Measurements from ENCODE around the gene NELFA.

The NELFA gene

DNA sequence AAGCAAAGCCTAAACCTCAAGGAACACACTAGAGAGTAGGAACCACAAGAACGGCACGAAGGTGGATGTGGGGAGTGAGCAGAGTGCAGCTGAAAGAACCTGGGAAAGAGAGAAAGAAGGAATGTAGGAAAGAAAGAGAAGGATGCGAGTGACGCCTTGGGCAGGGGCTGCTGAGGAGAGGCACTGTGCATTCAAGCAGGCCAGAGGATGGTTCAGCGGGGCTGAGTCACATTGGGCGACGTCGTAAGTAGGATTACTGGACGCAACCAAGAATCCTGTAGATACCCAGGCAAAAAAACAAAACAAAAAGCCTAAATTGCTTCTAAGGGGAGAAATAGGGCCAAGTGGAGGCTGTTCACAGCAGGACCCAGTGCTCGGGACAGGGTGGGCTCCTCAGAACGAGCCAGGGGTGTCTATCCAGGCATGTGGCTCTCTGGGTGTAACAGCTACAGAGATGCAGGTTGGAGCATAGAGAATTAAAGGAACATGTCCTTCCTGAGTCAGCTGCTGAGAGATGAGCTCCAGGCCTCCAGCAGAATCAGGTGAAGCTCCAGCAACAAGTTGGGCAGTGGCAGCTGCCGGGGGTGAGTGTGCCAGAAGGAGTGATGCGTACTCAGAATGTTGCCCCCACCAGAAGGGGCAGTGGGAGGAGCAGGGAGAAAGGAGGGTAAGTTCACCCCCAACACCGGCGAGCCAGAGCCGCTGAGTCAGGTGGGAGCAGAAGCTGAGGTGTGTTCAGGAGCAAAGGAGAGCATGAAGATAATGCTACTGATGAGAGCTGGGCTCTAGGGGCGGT lies 38.6 kb downstream of the NELFA start:
- no peak for DNase-seq (ENCODE audit: insufficient read length, low spot score)
- no peak for FAIRE-seq

DNA sequence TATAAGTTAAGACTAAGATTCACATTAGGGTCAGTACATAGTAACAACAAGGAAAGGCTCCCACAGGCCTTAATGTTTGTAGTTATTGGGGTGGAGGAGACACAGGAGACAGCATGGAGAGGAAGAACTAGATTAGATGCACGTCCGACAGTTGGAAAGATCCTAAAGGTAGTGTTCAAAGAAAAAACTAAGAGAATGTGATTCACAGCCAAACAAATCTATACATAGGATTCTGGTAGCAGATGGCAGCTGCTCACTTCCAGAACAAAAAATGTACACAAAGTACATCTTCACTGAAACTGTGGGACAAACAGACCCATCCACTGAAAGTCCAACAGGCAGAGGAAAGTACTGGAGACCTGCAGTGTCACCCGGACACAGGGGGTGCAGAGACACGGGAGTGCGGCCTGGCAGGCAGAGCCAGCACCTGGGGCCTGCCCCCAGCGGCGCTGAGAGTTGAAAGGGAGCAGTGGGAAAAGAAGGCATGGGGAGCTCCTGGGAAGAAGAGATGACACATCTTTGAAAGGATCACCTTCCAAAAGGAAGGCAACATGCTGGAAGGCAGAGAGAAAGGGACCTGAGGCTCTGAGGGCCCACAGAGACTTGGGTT lies 40.0 kb downstream of the NELFA start:
- DNase-seq (ENCODE audit: insufficient read length, low spot score) (no peak), FAIRE-seq (no peak)

DNA sequence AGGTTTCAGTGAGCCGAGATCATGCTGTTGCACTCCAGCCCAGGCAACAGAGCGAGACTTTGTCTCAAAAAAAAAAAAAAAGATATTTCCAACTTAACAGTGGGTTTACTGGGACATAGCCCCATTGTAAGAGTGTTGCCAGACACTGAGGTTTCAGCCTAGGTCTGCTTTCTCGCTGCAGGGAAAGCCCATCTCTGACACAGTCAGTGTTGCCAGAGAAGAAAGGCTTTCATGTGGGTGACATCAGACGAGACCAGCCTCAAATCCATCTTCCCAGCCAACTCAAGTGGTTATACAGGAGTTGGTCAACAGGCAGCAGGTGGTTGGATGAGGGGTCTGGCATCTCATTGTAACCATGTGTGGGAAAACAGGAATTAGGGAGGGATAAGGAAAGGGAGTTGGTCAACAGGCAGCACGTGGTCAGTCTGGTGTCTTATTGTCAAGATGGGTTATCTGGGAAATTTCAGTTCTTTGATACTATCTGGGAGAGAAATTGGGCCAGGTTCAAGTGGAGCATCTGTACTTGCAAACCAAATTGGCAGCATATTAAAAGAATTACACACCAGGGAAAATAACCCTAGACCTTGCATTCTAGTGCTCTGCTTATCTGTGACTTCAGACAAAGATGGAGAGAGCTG lies 41.1 kb downstream of the NELFA start:
- no peak for DNase-seq (ENCODE audit: insufficient read length, low spot score)
- FAIRE-seq: no peak

DNA sequence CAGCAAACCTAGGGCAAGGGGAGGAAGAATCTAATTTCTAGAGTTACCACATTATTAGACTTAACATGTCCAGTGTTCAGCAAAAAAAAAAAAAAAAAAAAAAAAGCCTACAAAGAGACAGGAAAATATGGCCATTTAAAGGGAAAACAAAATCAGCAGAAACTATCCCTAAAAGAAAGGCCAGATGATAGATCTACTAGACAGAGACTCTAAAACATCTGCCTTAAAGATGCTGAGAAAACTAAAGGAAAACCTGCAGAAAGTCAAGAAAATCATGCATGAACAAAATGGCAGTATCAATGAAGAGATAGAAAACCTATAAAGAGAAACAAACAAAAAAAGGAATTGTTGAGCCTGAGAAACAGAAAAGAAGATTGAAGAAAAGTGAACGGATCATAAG lies 43.8 kb downstream of the NELFA start:
- FAIRE-seq (no peak), DNase-seq (ENCODE audit: insufficient read length, low spot score) (no peak)

DNA sequence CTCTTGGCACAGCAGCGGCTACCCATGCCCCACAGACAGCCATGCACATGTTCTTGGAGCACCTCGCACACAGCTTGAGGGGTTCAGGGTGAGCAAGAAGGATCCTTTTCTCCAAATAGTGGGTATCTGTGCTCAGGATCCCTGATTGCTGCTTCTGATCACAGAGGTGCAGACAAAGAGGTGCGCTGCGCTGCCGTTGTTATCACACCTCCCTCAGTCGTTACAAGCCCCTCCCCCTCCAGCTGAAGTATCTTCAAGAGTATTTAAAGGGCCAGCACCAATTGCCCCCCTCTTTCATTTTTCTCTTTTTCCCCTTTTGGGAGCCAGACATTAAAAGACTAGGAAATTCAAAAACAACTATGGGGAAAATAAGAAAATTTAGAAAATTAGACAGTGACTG lies 44.3 kb downstream of the NELFA start:
- FAIRE-seq (no peak), DNase-seq (ENCODE audit: insufficient read length, low spot score) (no peak)

DNA sequence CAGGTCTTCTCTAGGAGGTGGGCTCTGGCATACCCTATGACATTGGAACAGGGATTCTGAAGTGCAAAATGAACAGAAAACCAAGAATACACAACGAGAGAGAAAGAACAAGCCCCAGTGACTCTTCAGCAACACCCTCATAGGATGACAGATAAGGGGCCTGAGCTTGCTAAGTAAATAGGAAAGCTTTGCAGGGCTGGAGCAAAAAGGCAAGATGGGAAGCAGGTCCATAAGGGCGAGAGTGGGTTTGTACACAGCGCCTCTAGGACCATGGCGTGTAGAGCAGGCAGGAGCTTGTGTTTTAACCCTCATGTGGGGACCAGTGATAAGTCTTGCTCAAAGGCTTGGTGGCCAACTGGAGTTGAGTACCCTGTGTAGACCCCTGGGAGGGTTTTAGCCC lies 45.8 kb downstream of the NELFA start:
- no peak for DNase-seq (ENCODE audit: insufficient read length, low spot score)
- no peak for FAIRE-seq

DNA sequence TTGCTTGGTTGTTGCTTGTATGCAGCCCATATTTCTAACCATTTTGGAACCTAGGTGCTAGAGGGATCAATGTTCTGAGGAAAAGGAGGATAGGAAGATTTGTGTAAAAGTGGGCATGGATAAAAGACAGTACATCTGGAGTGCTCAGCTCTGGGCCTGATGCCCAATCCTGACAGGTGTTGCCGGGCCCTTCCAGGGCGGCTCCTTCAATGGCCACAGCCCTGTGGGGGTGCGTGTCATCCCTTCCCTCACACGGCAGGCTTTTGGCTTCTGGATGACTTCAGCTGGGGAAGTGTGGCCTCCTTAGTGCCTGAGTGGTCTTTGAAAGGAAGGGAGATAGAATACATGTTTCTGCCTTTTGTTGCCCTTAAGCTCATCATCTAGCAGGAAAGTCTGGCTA lies 47.2 kb downstream of the NELFA start:
- DNase-seq (ENCODE audit: insufficient read length, low spot score) (no peak), FAIRE-seq (no peak)

DNA sequence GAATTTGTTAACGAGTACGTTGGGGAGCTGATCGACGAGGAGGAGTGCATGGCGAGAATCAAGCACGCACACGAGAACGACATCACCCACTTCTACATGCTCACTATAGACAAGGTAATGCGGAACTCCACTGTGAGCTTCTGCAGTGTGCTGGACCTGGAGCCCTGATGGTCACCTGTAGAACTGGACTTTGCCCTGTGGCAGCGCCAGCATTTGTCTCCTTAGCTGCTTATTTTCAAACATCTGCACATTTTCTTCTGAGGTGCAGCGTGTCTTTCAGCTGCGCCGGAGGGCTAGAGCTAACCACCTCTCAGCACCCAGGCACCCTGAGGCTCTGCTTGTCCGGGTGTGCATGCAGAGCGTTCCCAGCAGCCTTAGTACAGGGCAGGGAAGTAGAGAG lies 47.7 kb downstream of the NELFA start:
- no peak for FAIRE-seq
- no peak for DNase-seq (ENCODE audit: insufficient read length, low spot score)

DNA sequence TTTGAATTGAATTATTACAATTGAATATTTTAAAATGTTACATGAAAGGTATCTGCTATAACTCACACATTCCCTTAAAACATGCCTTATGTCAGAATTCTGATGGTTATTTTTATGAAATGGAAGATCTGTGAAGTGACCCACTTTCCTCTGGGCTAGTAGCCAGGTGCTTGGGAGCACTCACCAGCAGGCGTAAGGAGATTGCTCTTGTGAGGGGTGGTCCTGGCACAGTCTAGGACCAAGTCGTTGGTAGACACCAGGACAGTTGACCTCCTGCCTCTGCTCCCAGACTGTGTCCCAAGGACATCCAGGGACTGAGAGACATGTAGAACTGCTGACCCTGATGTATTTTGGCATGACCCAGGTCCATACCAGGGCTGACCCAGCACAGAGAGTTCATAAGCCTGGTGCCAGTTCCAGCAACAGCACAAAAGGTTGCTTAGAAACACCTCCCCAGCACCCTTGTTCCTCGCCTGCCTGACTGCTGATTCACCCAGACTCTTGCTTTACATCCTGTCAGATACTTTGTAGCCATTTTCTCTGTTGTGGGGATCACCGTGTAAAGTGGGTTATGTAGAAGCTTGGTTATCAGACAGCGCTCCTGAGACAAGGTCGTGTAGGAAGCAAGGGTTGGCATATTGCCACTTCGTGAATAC lies 48.5 kb downstream of the NELFA start:
- no peak for DNase-seq (ENCODE audit: insufficient read length, low spot score)
- no peak for FAIRE-seq

DNA sequence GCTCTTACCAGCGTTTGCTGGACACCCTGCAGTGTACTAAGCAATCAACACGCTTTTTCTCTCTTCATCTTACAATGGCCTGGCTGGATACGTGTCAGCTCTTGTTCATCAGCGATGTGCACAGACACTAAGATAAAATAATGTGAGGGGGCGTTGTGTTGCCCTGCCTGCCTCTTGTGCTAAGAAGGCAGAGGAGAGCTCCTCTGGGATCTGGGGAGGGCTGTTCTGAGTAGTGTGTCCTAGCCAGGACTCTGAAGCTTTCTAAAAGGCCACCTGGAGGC lies 49.7 kb downstream of the NELFA start:
- DNase-seq (ENCODE audit: insufficient read length, low spot score) (no peak), FAIRE-seq (no peak)

DNA sequence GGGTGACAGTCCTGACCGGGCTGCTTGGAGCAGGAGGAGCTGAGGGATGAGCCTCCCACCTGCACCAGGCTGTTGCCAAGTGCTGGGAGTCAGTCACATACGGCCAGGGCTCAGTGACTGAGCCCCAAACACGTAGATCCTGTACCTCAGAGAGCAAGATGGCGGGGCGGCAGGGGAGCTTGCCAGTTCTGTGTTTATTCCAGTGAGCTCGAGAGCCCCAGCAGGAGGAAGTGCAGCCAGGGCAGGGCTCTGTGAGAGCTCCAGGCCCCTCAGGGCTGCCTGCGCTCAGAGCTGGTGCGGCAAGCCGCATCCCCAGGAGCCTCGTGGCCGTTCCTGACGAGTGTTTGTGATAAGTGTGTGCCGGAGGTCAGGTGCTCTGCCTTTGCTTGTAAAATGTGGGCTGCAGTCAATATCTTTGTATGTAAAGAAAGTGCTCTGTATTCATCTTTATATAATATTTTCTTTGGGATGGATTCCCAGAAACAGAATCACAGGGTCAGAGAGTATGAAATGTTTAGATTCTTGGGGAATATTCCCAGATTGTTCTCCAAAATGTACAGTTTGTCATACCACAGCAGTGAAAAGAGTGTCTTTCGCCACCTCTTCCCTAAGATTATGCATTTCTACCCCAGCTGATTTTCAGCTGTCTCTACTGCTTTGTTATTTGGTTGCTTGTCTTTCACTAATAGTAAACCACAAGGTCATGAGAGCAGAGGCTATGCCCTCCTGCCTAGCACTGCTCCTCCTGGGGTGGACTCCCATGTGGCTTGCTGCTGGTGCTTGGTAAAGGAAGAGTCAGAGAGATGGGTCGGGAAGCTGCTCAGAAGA lies 50.3 kb downstream of the NELFA start:
- FAIRE-seq (no peak), DNase-seq (ENCODE audit: insufficient read length, low spot score) (no peak)

DNA sequence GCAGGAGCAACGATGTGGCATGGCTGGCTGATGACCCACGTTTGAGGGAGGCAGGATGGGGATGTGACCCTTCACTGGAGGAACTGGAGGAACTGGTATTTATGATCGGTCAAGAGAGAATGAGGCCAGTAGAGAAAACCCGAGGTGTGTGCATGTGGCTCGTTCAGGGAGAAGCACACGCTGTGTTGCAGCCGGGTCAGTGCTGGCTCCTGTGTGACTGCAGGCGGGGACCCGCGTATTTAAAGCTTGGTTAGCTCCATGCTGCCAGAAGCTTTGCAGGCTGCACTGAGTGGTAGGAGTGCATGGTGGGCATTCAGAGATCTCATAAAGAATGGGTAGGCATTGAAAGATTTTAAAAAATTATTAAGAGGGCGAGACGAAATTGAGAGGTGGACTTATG lies 52.1 kb downstream of the NELFA start:
- DNase-seq (ENCODE audit: insufficient read length, low spot score) (no peak), FAIRE-seq (no peak)

DNA sequence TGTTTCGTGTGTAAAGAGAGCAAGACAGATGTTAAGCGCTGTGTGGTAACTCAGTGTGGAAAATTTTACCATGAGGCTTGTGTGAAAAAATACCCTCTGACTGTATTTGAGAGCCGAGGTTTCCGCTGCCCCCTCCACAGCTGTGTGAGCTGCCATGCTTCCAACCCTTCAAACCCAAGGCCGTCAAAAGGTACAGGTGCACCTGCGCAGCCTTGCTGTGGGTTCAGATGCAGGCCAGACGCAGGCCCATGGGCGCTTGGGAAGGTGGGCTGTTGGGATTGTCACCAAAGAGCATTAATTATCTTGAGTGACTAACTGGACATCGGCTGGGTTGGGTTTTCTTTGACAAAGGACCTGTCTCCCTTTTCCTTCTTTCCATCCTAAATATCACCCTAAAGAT lies 55.4 kb downstream of the NELFA start:
- FAIRE-seq: no peak
- no peak for DNase-seq (ENCODE audit: insufficient read length, low spot score)

DNA sequence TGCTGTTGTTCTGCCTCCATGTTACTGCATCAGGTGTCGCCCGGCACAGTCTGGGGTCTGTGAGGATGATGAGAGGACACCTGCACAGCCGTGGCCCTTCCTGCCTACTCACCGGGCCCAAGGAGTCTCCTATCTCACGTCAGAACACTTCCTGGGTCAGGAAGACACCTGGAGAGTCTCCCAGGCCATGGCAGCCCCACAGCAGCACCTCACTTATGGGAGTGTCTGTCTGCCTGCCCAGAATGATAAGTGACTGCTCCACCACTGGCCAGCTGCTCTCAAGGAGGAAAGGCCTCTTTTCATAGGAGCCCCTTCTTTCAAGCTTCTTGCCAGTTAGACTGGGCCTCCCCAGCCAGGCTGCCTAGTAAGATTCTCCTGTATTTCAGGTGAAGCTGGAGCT lies 56.1 kb downstream of the NELFA start:
- no peak for FAIRE-seq
- no peak for DNase-seq (ENCODE audit: insufficient read length, low spot score)

DNA sequence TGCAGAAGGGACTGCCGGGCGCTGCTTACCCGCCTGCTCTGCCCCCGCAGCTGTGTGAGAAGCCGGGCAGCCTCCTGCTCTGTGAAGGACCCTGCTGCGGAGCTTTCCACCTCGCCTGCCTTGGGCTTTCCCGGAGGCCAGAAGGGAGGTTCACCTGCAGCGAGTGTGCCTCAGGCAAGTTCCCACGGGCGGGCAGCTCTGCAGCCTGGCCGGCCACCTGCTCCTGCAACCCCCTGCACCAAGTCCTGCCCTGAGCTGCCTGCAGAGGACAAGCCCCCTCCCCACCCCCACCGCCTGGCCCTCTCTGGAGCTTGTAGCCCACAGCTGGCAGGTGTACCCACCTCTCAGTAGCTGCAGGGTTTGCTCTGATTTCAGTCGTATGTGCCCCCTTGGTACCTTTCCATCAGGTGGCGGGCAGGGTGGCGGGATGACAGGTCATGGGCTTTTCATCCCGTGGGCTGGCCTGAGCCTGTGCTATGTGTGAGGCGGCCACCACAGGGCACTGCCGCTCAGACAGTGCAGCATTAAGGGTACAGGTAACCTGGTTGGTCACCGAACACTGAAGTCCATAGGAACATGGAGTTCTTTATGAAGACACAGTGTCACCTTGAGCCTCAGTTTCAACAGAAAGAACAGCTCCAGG lies 56.6 kb downstream of the NELFA start:
- FAIRE-seq (no peak), DNase-seq (ENCODE audit: insufficient read length, low spot score) (no peak)

DNA sequence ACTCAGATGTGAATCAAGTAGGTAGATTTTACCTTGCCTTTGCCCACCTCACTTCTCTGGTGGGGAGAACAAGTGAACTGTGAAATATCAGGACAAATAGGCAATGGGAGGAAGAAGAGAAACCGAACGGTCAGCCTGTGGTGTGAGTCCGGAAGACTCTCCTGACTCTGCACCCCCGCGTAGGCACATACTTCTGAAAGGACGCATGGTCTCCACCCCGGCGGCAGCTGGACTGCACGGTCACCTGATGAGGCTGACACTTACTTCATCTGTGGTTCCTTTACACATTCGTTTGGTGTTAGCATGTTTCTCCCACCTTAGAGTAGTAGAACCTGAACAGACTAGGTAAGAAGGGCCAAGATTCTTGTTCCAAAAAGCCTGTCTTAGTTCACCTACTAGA lies 58.4 kb downstream of the NELFA start:
- FAIRE-seq: no peak
- no peak for DNase-seq (ENCODE audit: insufficient read length, low spot score)

DNA sequence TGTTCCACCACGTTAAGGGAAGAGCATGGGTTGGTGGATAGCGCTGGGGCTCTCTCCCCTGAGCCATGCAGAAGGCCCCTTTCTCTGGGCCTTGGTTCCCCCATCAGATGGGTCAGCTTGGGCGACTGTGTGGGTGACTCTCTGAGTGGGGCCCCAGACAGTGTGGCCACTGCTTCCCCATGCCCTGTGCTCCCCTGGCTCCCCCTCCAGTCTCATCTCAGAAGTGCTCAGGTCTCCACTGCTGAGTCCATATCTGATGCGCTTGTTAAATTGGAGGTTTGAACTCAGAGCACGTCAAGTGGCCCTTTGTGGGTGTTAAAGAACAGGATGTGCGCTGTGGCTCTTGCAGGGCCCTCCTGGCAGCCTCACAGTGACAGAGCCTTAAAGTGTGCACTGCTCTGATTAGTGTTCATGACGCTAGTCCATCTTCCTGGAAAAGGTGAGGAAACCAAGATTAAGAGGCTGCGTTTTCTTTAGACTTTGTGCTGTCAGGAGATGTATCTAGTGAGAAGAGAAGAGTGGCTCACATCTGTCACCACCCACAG lies 59.8 kb downstream of the NELFA start:
- FAIRE-seq (no peak), DNase-seq (ENCODE audit: insufficient read length, low spot score) (no peak)

DNA sequence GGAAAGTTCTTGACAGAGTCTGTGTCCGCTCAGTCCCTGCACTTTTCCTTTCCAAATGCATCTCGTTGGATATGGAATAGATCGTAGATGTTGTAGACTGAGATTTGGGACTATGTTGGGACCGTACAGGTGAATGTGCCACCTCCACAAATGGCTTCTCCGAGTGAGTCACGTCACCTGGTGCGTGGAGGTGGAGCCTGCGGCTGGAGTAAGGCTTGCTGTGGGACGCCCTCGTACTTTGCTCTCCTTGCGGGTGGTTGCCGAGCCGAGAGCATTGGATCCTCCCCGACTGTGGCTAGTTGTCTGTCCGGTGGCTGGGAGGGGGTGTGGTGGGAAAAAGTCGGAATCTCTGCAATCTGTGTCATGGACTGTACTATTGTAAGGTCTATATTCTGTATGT lies 60.5 kb downstream of the NELFA start:
- DNase-seq (ENCODE audit: insufficient read length, low spot score): no peak
- no peak for FAIRE-seq

DNA sequence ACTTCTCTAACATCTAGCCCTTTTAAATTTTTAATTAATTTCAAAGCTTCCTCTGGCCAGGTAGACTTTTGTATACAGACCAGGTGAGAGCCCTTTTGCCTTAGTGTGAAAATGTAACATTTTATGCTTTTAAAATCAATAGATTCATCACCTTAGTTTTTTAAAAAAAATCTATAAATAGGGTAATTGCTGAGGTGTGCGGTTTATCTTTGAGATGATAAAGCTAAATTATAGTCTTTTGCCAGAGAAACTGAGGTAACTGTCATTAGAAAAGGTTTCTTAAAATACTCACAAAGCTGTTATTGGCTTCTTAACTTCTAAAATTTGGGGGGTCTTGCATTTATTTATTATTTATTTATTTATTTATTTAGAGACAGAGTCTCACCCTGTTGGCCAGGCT lies 62.9 kb downstream of the NELFA start:
- FAIRE-seq (no peak), DNase-seq (ENCODE audit: insufficient read length, low spot score) (no peak)

DNA sequence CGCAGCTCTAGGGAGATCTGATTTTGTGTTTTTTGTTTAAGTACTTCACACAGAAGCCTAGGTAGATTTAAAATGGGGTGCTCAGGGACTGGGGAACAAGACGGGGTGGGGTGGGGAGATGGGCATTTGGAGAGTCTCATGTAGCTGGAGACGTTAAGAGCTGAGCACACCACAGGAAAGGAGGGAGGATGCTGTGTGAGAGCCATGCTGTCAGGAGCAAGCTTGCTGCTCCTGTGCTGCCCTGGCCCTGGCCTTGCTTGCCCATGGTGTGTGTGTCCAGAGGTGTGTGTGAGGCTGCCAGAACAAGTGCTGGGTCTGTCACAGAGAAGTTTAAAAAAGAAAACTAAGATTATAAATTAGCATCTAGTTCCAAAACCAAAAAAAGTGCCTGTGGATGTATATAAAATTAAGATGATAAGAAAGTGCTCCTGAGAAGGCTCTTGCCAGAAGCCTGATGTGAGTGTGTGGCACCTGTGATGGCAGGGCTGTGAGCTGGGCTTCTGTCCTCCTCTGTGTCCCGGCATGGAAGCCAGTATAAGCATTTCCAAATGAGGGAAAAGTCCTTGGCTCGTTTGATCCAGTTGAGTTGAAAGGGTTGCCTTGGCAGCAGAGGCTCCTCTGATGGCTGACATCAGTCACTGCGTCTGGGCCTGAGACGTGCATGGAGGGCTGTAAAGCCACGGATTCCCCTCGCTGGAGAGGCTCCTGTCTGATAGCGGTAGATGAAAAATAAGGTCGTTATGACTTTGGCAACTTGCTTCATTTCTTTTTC lies 63.5 kb downstream of the NELFA start:
- no peak for DNase-seq (ENCODE audit: insufficient read length, low spot score)
- FAIRE-seq: no peak
